HCT116 (cell line): ENCODE measurements around the gene GABRB3. TPM values are rescaled to one million over a fixed set of nuclear protein-coding genes. Genes with fewer than 3 reads are reported as not detected.

Experiments
- ATAC-seq: fragments of 200-7000 bp; cut with Tn5 transposase; 2 replicates; pipeline ENCODE4 v1.9.1; 2020; ENCODE audit warnings: mild to moderate bottlenecking, moderate library complexity
- BruUV-seq: library from RNA; stranded (reverse); fragments of 400-500 nt; replicated peaks from 2 replicates; lab custom pipeline; 2021; lab: Mats Ljungman, UMichigan
- CTCF ChIA-PET: fragments of 300-600 bp; sonication (Branson Sonifier 250); formaldehyde crosslinking; loops from one replicate; lab custom pipeline; 2021; ENCODE audit warnings: antibody characterized with exemption; lab: Charles Lee
- POLR2A ChIA-PET: fragments of 300-600, 350-600 bp; sonication (Branson Sonifier 250); formaldehyde crosslinking; loops from one replicate; lab custom pipeline; 2021; ENCODE audit warnings: antibody characterized with exemption; lab: Charles Lee
- RAD21 ChIA-PET, 2 experiments: fragments of 300-600 bp; sonication (Branson Sonifier 250); formaldehyde crosslinking; loops; one replicate each; lab custom pipeline; 2023; ENCODE audit warnings: low total read pairs in 2 of 2; ENCODE audit not compliant: uncharacterized antibody in 2 of 2, unreplicated experiment in 2 of 2, low non-redundant PET in 1 of 2; lab: Charles Lee
- DNase-seq: peaks from one replicate; pipeline ENCODE4 v3.0.0-alpha.2; 2010; ENCODE audit warnings: low read depth, low spot score
- H2AFZ ChIP-seq: fragments of 200-600 bp; shearing (Covaris generic), sonication (generic); 2 replicates; pipeline ENCODE4 v1.6.1; 2017; ENCODE audit warnings: low read depth, mixed run types, mixed read lengths, antibody characterized with exemption, low read length; ENCODE audit not compliant: poor library complexity, severe bottlenecking
- H3K27ac ChIP-seq: 2 replicates; pipeline ENCODE4 v1.5.1; 2012; ENCODE audit warnings: low read depth, low read length
- H3K27me3 ChIP-seq: fragments of 200-600 bp; sonication (generic); 2 replicates; pipeline ENCODE4 v1.6.1; 2016; ENCODE audit warnings: mixed run types, low read length, mixed read lengths; ENCODE audit not compliant: insufficient read depth
- H3K36me3 ChIP-seq, 2 experiments: fragments of 200-500 bp in 1 of 2; fragments of 200-600 bp in 1 of 2; sonication (Bioruptor generic) in 1 of 2; sonication (generic) in 1 of 2; 2 replicates each; pipeline versions ENCODE4 v1.5.1 to v1.6.1; 2014 to 2016; ENCODE audit warnings: low read length in 2 of 2, inconsistent platforms in 1 of 2, mixed read lengths in 1 of 2, mixed run types in 1 of 2; ENCODE audit not compliant: insufficient read depth in 2 of 2, control insufficient read depth in 1 of 2
- H3K4me1 ChIP-seq, 2 experiments: fragments of 200-600 bp in 1 of 2; sonication (generic) in 1 of 2; 2 replicates each; pipeline versions ENCODE4 v1.5.1 to v1.6.1; 2012 to 2017; ENCODE audit warnings: low read length in 2 of 2, inconsistent platforms in 1 of 2, mild to moderate bottlenecking in 1 of 2, mixed read lengths in 1 of 2, mixed run types in 1 of 2, moderate library complexity in 1 of 2; ENCODE audit not compliant: insufficient read depth in 2 of 2, control insufficient read depth in 1 of 2
- H3K4me2 ChIP-seq: fragments of 200-600 bp; sonication (generic); 2 replicates; pipeline ENCODE4 v1.6.1; 2017; ENCODE audit warnings: mixed run types, low read length, mixed read lengths
- H3K4me3 ChIP-seq, 2 experiments: fragments of 200-600 bp in 1 of 2; sonication (generic) in 1 of 2; replicated peaks in 1 of 2; 2 replicates each; pipeline ENCODE4 v1.5.1; 2011 to 2016; ENCODE audit warnings: low read length in 2 of 2, control low read depth in 1 of 2, low read depth in 1 of 2, mild to moderate bottlenecking in 1 of 2, mixed read lengths in 1 of 2, mixed run types in 1 of 2
- H3K79me2 ChIP-seq: fragments of 200-600 bp; sonication (generic); 2 replicates; pipeline ENCODE4 v1.6.1; 2017; ENCODE audit warnings: mild to moderate bottlenecking, mixed run types, low read length, moderate library complexity, mixed read lengths; ENCODE audit not compliant: insufficient read depth
- H3K9ac ChIP-seq: fragments of 200-600 bp; sonication (generic); 2 replicates; pipeline ENCODE4 v1.6.1; 2016; ENCODE audit warnings: low read length, mixed read lengths
- H3K9me2 ChIP-seq: fragments of 200-600 bp; sonication (generic), shearing (Covaris generic); 2 replicates; pipeline ENCODE4 v1.6.1; 2017; ENCODE audit warnings: mixed run types, mild to moderate bottlenecking, moderate library complexity; ENCODE audit not compliant: insufficient read depth
- H3K9me3 ChIP-seq, 2 experiments: fragments of 200-500 bp in 1 of 2; fragments of 200-600 bp in 1 of 2; sonication (Bioruptor generic) in 1 of 2; sonication (generic) in 1 of 2; 2 replicates each; pipeline ENCODE4 v1.6.1; 2014 to 2017; ENCODE audit warnings: low read length in 2 of 2, mixed read lengths in 2 of 2, inconsistent platforms in 1 of 2, low read depth in 1 of 2, mild to moderate bottlenecking in 1 of 2, mixed run types in 1 of 2, moderate library complexity in 1 of 2; ENCODE audit not compliant: control insufficient read depth in 1 of 2, insufficient read depth in 1 of 2
- H4K20me1 ChIP-seq: fragments of 200-600 bp; sonication (generic), shearing (Covaris generic); 2 replicates; pipeline ENCODE4 v1.6.1; 2017; ENCODE audit warnings: mixed run types, mild to moderate bottlenecking, moderate library complexity; ENCODE audit not compliant: insufficient read depth
- CBX3 ChIP-seq: IDR thresholded peaks from 2 replicates; pipeline ENCODE4 v1.6.1; 2012; ENCODE audit warnings: low read depth
- CEBPB ChIP-seq: IDR thresholded peaks from 2 replicates; pipeline ENCODE4 v1.6.1; 2012; ENCODE audit warnings: low read depth
- EGR1 ChIP-seq: IDR thresholded peaks from 2 replicates; pipeline ENCODE4 v1.6.1; 2012; ENCODE audit warnings: low read depth
- ELF1 ChIP-seq: IDR thresholded peaks from 2 replicates; pipeline ENCODE4 v1.6.1; 2012; ENCODE audit warnings: low read depth, borderline replicate concordance
- EZH2phosphoT487 ChIP-seq: fragments of 200-600 bp; IDR thresholded peaks from 2 replicates; pipeline ENCODE4 v1.6.1; 2018; ENCODE audit warnings: antibody characterized with exemption, borderline replicate concordance
- JUND ChIP-seq: IDR thresholded peaks from 2 replicates; pipeline ENCODE4 v1.6.1; 2012
- POLR2A ChIP-seq: IDR thresholded peaks from 2 replicates; pipeline ENCODE4 v1.7.0; 2011; ENCODE audit warnings: borderline replicate concordance; ENCODE audit not compliant: insufficient read depth, insufficient read length; ENCODE audit errors: extremely low read depth
- POLR2AphosphoS5 ChIP-seq: IDR thresholded peaks from 2 replicates; pipeline ENCODE4 v1.6.1; 2011; ENCODE audit warnings: mild to moderate bottlenecking, low read depth, low read length, moderate library complexity
- SP1 ChIP-seq: IDR thresholded peaks from 2 replicates; pipeline ENCODE4 v1.6.1; 2012; ENCODE audit warnings: low read depth
- SRF ChIP-seq: IDR thresholded peaks from 2 replicates; pipeline ENCODE4 v1.6.1; 2012; ENCODE audit warnings: low read depth
- TCF7L2 ChIP-seq: IDR thresholded peaks from 2 replicates; pipeline ENCODE4 v1.7.0; 2011; ENCODE audit warnings: borderline replicate concordance, inconsistent platforms; ENCODE audit not compliant: insufficient read depth, insufficient read length; ENCODE audit errors: extremely low read depth
- YY1 ChIP-seq: IDR thresholded peaks from 2 replicates; pipeline ENCODE4 v1.6.1; 2011; ENCODE audit warnings: low read length, low read depth, moderate library complexity, mild to moderate bottlenecking; ENCODE audit not compliant: insufficient replicate concordance; ENCODE audit errors: extremely low read depth
- ZFX ChIP-seq: fragments of 450-650 bp; IDR thresholded peaks from 2 replicates; pipeline ENCODE4 v1.6.1; 2017
- intact Hi-C: fragments of 100-400 bp; cut with micrococcal nuclease; formaldehyde crosslinking; loops from 2 replicates; pipeline ENCODE4 v1.10.0; 2022
- total RNA-seq: library from RNA; stranded (reverse); gene quantifications from one replicate; pipeline ENCODE4 v1.2.1, GENCODE V29; 2021; ENCODE audit not compliant: unreplicated experiment
- TF ChIP-seq, protein P1 (sequence below): IDR thresholded peaks from 2 replicates; pipeline ENCODE4 v1.6.1; 2011; ENCODE audit warnings: mild to moderate bottlenecking, low read length, moderate library complexity; ENCODE audit not compliant: insufficient replicate concordance; ENCODE audit errors: extremely low read depth

Gene GABRB3
- total RNA-seq, 1 experiment from 2014 or later: 0.52 TPM

GRCh38 chr15:26711445-26711844 lies 61.4 kb downstream of the GABRB3 start:
- Histone ChIP-seq H3K9me3 (peaks cover 7 to 45% of the 10 kb centered on the region in 2 experiments; a peak in 2 of 4 replicates), H2AFZ (no peak overlapping the region), H4K20me1 (no peaks in the 10 kb centered on the region), H3K4me3 (no peak overlapping the region), H3K79me2 (no peaks in the 10 kb centered on the region), H3K27ac (no peak overlapping the region), H3K36me3 (no peaks in the 10 kb centered on the region), H3K4me2 (no peak overlapping the region), H3K27me3 (no peaks in the 10 kb centered on the region), H3K9ac (no peak overlapping the region), H3K9me2 (no peaks in the 10 kb centered on the region), H3K4me1 (no peaks in the 10 kb centered on the region)
- ATAC-seq (no peak), DNase-seq (no peak)
- no peak for TF ChIP-seq POLR2AphosphoS5
- TF ChIP-seq EZH2phosphoT487: no peak
- no peak for TF ChIP-seq JUND
- no peak for TF ChIP-seq SRF
- TF ChIP-seq CBX3: no peak
- no peak for TF ChIP-seq SP1
- no peak for TF ChIP-seq ZFX
- TF ChIP-seq TCF7L2: no peak
- no peak for TF ChIP-seq YY1
- no peak for TF ChIP-seq EGR1
- TF ChIP-seq ELF1: no peak
- no peak for TF ChIP-seq CEBPB
- no peak for TF ChIP-seq POLR2A
- TF ChIP-seq, protein P1, sequence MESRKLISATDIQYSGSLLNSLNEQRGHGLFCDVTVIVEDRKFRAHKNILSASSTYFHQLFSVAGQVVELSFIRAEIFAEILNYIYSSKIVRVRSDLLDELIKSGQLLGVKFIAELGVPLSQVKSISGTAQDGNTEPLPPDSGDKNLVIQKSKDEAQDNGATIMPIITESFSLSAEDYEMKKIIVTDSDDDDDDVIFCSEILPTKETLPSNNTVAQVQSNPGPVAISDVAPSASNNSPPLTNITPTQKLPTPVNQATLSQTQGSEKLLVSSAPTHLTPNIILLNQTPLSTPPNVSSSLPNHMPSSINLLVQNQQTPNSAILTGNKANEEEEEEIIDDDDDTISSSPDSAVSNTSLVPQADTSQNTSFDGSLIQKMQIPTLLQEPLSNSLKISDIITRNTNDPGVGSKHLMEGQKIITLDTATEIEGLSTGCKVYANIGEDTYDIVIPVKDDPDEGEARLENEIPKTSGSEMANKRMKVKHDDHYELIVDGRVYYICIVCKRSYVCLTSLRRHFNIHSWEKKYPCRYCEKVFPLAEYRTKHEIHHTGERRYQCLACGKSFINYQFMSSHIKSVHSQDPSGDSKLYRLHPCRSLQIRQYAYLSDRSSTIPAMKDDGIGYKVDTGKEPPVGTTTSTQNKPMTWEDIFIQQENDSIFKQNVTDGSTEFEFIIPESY: no peak
- BruUV-seq: no TSS peak
- CTCF ChIA-PET: no interaction called here
- RAD21 ChIA-PET: no interaction called here
- POLR2A ChIA-PET: no interaction called here
- intact Hi-C loops: no loop called here
